PC-9 (cell line): ENCODE measurements around the gene JMJD1C. TPM values are rescaled to one million over a fixed set of nuclear protein-coding genes. Genes with fewer than 3 reads are reported as not detected.

Experiments used
- BruUV-seq: library from RNA; stranded (reverse); fragments of 400-500 nt; replicated peaks from 2 replicates; lab custom pipeline; 2021; lab: Mats Ljungman, UMichigan
- CTCF ChIA-PET: fragments of 300-600 bp; sonication (Branson Sonifier 250); formaldehyde crosslinking; loops from one replicate; lab custom pipeline; 2022; ENCODE audit warnings: antibody characterized with exemption; lab: Charles Lee
- POLR2A ChIA-PET: fragments of 300-600 bp; sonication (Branson Sonifier 250); formaldehyde crosslinking; loops from one replicate; lab custom pipeline; 2022; ENCODE audit warnings: antibody characterized with exemption; ENCODE audit not compliant: unreplicated experiment; lab: Charles Lee
- DNase-seq, 2 experiments: peaks; one replicate each; pipeline versions ENCODE4 v3.0.0 to v3.0.0-alpha.2; 2015 to 2022; ENCODE audit warnings: mixed read lengths in 1 of 2
- H2AFZ ChIP-seq: fragments of 200-600 bp; sonication (generic); 2 replicates; pipeline ENCODE4 v1.8.1; 2017; ENCODE audit warnings: antibody characterized with exemption
- H3F3A ChIP-seq: fragments of 200-600 bp; sonication (generic); 2 replicates; pipeline ENCODE4 v1.8.1; 2017; ENCODE audit warnings: antibody characterized with exemption, mild to moderate bottlenecking, low read depth; ENCODE audit not compliant: insufficient read depth
- H3K27ac ChIP-seq: fragments of 200-600 bp; sonication (generic); 2 replicates; pipeline ENCODE4 v1.6.1; 2016; ENCODE audit warnings: mixed run types
- H3K27me3 ChIP-seq: fragments of 200-600 bp; sonication (generic); 2 replicates; pipeline ENCODE4 v1.6.1; 2016; ENCODE audit warnings: low read depth, mixed run types; ENCODE audit not compliant: insufficient read depth
- H3K36me3 ChIP-seq: fragments of 200-600 bp; sonication (generic); 2 replicates; pipeline ENCODE4 v1.6.1; 2016; ENCODE audit warnings: low read depth, mixed run types
- H3K4me1 ChIP-seq: fragments of 200-600 bp; sonication (generic); replicated peaks from 2 replicates; pipeline ENCODE4 v1.6.1; 2016; ENCODE audit warnings: mixed run types; ENCODE audit not compliant: insufficient read depth
- H3K4me2 ChIP-seq: fragments of 200-600 bp; sonication (generic); 2 replicates; pipeline ENCODE4 v1.6.1; 2017; ENCODE audit warnings: mixed run types
- H3K4me3 ChIP-seq: fragments of 200-600 bp; sonication (generic); 2 replicates; pipeline ENCODE4 v1.6.1; 2016; ENCODE audit warnings: mixed run types
- H3K79me2 ChIP-seq: fragments of 200-600 bp; sonication (generic); 2 replicates; pipeline ENCODE4 v1.6.1; 2017; ENCODE audit warnings: low read depth, mixed run types
- H3K9me2 ChIP-seq: fragments of 200-600 bp; sonication (generic); 2 replicates; pipeline ENCODE4 v1.8.1; 2017; ENCODE audit warnings: mild to moderate bottlenecking; ENCODE audit not compliant: insufficient read depth
- H3K9me3 ChIP-seq: fragments of 200-600 bp; sonication (generic); 2 replicates; pipeline ENCODE4 v1.8.1; 2016; ENCODE audit warnings: low read depth; ENCODE audit not compliant: insufficient read depth
- H4K20me1 ChIP-seq: fragments of 200-600 bp; sonication (generic); 2 replicates; pipeline ENCODE4 v1.8.1; 2017; ENCODE audit not compliant: insufficient read depth
- EZH2 ChIP-seq: fragments of 200-600 bp; sonication (generic); IDR thresholded peaks from 2 replicates; pipeline ENCODE4 v1.8.0; 2017; ENCODE audit warnings: antibody characterized with exemption, low read depth
- intact Hi-C: fragments of 100-400 bp; cut with micrococcal nuclease; formaldehyde crosslinking; loops from one replicate; pipeline ENCODE4 v1.10.0; 2022; ENCODE audit not compliant: unreplicated experiment
- total RNA-seq: library from RNA; stranded (reverse); gene quantifications from 2 replicates; pipeline ENCODE4 v1.2.3, GENCODE V29; 2021
- TF ChIP-seq, protein P1 (sequence below): fragments of 200-600 bp; sonication (generic); conservative IDR thresholded peaks from 2 replicates; pipeline ENCODE4 v1.6.1; 2017; ENCODE audit warnings: mixed run types, antibody characterized with exemption, mild to moderate bottlenecking, moderate library complexity

JMJD1C gene
- total RNA-seq, 1 experiment from 2014 or later: 78.7 TPM

DNA sequence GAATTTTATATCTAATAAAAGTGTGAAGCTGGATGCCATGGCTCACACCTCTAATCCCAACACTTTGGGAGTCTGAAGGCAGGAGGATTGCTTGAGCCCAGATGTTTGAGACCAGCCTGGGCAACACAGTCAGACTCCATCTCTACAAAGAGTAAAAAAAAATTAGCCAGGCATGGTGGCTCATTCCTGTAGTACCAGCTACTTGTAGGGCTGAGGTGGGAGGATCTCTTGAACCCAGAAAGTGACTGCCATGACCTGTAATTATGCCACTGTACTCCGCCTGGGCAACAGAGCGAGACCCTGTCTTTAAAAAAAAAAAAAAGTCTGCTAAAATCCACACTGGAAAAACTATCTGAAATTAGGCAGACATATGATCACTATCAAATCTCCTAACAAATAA lies 7.6 kb downstream of the JMJD1C start:
- no TSS peak for BruUV-seq
- H3K79me2 ChIP-seq: peaks cover 82% of the 10 kb centered on the region
- no peaks in the 10 kb centered on the region for H3K36me3 ChIP-seq
- H3F3A ChIP-seq: peaks cover 11% of the 10 kb centered on the region; the same call in 1 of the 2 replicates
- ChIA-PET CTCF (interaction anchor here (0.7 kb wide), 2 partner anchors 204 to 241 kb away, joined by 4 read pairs; no protein-coding TSS in a partner anchor), POLR2A (interaction anchor here (0.7 kb wide), 1 partner anchor 156 kb away, joined by 5 read pairs; no protein-coding TSS in a partner anchor)
- H4K20me1 ChIP-seq: 0 out of 2 replicates have a peak, but pooled peaks cover 6% of the 10 kb centered on the region
- no peak overlapping the region for H3K4me3 ChIP-seq
- H3K4me1 ChIP-seq: no peaks in the 10 kb centered on the region
- H3K9me2 ChIP-seq: no peaks in the 10 kb centered on the region
- no peak overlapping the region for H3K4me2 ChIP-seq
- no peaks in the 10 kb centered on the region for H3K27me3 ChIP-seq
- H3K27ac ChIP-seq: no peak overlapping the region
- no peak for TF ChIP-seq EZH2
- TF ChIP-seq, protein P1, sequence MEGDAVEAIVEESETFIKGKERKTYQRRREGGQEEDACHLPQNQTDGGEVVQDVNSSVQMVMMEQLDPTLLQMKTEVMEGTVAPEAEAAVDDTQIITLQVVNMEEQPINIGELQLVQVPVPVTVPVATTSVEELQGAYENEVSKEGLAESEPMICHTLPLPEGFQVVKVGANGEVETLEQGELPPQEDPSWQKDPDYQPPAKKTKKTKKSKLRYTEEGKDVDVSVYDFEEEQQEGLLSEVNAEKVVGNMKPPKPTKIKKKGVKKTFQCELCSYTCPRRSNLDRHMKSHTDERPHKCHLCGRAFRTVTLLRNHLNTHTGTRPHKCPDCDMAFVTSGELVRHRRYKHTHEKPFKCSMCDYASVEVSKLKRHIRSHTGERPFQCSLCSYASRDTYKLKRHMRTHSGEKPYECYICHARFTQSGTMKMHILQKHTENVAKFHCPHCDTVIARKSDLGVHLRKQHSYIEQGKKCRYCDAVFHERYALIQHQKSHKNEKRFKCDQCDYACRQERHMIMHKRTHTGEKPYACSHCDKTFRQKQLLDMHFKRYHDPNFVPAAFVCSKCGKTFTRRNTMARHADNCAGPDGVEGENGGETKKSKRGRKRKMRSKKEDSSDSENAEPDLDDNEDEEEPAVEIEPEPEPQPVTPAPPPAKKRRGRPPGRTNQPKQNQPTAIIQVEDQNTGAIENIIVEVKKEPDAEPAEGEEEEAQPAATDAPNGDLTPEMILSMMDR: no peak
- H3K9me3 ChIP-seq: no peaks in the 10 kb centered on the region
- intact Hi-C loops: no loop called here
- H2AFZ ChIP-seq: no peak overlapping the region
- DNase-seq: no peak

DNA sequence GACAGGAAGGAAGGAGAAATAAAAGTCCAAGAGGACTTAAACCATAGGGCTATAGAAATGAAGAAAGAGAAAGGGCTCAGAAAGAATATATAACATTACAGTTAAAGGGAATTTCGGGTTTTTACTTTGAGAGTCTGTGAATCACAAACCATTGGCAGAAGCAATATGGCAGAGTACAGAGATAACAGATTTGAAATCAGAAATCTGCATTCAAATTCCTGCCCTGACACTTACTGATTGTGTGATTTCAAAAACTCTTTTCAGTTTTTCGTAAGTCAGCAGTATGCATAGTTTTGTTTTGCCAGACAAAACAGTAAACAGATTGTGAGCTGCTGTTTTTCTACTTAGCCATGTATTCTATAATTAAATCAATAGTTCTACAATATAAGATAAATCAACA lies 8.2 kb downstream of the JMJD1C start:
- H3K36me3 ChIP-seq: no peaks in the 10 kb centered on the region
- no peaks in the 10 kb centered on the region for H3K9me3 ChIP-seq
- BruUV-seq: no TSS peak
- H3K27ac ChIP-seq: no peak overlapping the region
- no peaks in the 10 kb centered on the region for H3K27me3 ChIP-seq
- no peaks in the 10 kb centered on the region for H3K4me1 ChIP-seq
- no peak overlapping the region for H3K4me3 ChIP-seq
- H3K79me2 ChIP-seq: peaks cover 79% of the 10 kb centered on the region
- no peak overlapping the region for H3K4me2 ChIP-seq
- ChIA-PET CTCF (interaction anchor here (0.7 kb wide), 1 partner anchor 240 kb away, joined by 4 read pairs; no protein-coding TSS in a partner anchor), POLR2A (interaction anchor here (0.5 to 0.7 kb wide), 4 partner anchors 9 to 204 kb away, joined by 3 to 5 read pairs (median 4); no protein-coding TSS in a partner anchor)
- 0 out of 2 replicates have a peak, but pooled peaks cover 6% of the 10 kb centered on the region for H4K20me1 ChIP-seq
- intact Hi-C loops: no loop called here
- no peaks in the 10 kb centered on the region for H3K9me2 ChIP-seq
- no peak overlapping the region for H2AFZ ChIP-seq
- H3F3A ChIP-seq: peaks cover 11% of the 10 kb centered on the region; the same call in 1 of the 2 replicates
- TF ChIP-seq, protein P1: no peak
- no peak for TF ChIP-seq EZH2
- DNase-seq: no peak

DNA sequence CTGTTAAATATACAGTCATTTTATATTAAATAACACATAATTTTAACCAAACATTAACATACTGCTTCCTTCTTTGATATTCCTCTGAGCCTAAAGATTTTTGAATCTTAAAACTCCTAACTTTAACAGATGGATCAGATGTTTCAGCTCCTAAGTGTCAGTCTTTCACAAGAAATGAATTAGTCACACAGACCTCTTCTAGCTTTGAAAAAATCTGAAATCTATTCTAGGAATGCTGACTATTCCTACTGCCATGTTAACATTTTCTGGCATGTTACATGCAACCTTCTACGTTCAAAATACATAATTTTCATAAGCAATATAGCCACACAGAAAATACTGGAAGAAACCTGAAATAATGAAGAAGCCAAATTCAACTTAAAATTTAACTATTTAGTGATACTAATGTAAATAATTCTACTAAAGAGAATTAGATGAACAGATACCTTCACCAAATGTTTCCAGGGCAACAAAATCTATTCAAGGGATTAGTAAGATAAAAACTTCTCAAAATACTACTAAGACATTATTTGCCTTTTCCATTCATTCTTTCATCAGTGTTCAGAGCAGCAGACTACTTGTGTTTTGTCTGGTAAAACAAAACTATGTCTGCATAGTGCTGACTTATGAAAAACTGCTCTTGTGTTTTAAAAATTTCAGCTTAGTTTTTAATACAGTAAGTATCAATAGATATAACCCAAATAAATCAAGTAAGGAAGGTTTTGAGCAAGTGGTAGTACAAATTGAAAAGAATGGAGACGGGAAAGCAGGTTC lies 9.2 kb downstream of the JMJD1C start:
- Histone ChIP-seq H3K79me2 (peaks cover 75% of the 10 kb centered on the region), H2AFZ (no peak overlapping the region), H3K4me3 (no peak overlapping the region), H3K9me2 (no peaks in the 10 kb centered on the region), H3K27ac (peak overlapping the region; percentile 30; the same call in 1 of the 2 replicates), H3K36me3 (no peaks in the 10 kb centered on the region), H4K20me1 (0 out of 2 replicates have a peak, but pooled peaks cover 6% of the 10 kb centered on the region), H3K27me3 (no peaks in the 10 kb centered on the region), H3K9me3 (no peaks in the 10 kb centered on the region), H3F3A (peaks cover 11% of the 10 kb centered on the region; the same call in 1 of the 2 replicates), H3K4me2 (no peak overlapping the region), H3K4me1 (no peaks in the 10 kb centered on the region)
- TF ChIP-seq, protein P1: no peak
- no peak for TF ChIP-seq EZH2
- no TSS peak for BruUV-seq
- intact Hi-C loops: no loop called here
- DNase-seq: no peak
- POLR2A ChIA-PET: interaction anchor here (0.5 to 0.9 kb wide), 6 partner anchors 10 to 256 kb away, joined by 3 to 5 read pairs (median 4); no protein-coding TSS in a partner anchor
- CTCF ChIA-PET: interaction anchor here (0.7 kb wide), 1 partner anchor 133 kb away, joined by 5 read pairs; no protein-coding TSS in a partner anchor
